Endothelial cell of coronary artery (primary cell): ENCODE data around the gene OR1D5. TPM values are rescaled to one million over a fixed set of nuclear protein-coding genes. Genes with fewer than 3 reads are reported as not detected.

Source experiments
- total RNA-seq: library from RNA; depleted of rRNA; stranded (reverse); fragments of >200 nt; gene quantifications from 2 replicates; pipeline ENCODE4 v1.2.3, GENCODE V29; 2014

OR1D5 gene, protein sequence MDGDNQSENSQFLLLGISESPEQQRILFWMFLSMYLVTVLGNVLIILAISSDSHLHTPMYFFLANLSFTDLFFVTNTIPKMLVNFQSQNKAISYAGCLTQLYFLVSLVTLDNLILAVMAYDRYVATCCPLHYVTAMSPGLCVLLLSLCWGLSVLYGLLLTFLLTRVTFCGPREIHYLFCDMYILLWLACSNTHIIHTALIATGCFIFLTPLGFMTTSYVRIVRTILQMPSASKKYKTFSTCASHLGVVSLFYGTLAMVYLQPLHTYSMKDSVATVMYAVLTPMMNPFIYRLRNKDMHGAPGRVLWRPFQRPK
- total RNA-seq, result not detected in 2 replicates

DNA sequence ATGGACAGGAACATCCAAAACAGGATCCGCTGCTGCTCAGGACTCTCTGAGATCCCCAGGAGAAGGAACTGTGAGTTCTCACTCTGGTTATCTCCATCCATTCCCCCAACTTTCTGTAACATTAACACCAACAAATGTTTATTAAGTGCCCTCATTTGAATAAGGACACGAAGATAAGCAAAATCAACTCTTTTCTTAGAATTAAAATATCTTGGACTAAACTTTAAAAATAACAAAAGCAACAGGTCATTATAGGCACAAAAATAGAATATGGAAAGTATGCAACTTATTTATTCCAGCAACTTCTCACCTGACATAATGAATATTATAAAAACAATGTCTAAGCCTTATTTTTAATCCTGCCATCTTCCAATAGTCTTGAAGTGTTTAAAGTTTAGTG, at the start of gene OR1D5:
Gene OR1D5 (minus strand): TSS at position 101 of the 400 bp plus-strand sequence. CDS start 0 bp downstream, at position 101.

DNA sequence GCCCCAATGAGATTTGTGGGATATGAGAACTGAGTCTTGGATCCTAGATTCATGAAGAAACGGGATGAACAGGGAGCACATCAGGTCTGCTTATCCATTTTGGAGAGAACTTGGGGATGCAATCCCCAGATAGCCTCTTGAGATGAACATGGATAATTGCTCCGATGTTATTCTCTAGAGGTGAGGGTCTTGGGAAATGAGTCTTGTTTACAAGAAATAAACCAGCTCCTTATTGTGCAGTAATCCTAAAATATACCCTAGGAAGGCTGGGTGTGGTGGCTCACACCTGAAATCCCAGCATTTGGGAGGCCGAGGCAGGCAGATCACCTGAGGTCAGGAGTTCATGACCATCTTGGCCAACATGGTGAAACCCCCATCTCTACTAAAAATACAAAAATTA, 40.9 kb upstream of the OR1D5 start, which contains the start of gene OR1D2:
Gene OR1D2 (minus strand): TSS at position 101 of the 400 bp plus-strand sequence. CDS start 11,426 bp downstream, outside the sequence.

Other genes starting within 250 kb of the OR1D5 start
- not detected in 2 replicates for gene OR1D2, start 40.8 kb upstream of the OR1D5 start, total RNA-seq
- gene OR1G1, start 63.9 kb upstream of the OR1D5 start, total RNA-seq, result not detected in 2 replicates
- gene OR1A2, start 133.9 kb upstream of the OR1D5 start, total RNA-seq, result not detected in 2 replicates
- gene OR1A1, start 144.1 kb upstream of the OR1D5 start, total RNA-seq, result not detected in 2 replicates
- not detected in 2 replicates for gene OR3A1, start 234.8 kb upstream of the OR1D5 start, total RNA-seq